HepG2 (cell line): ENCODE measurements around the gene DAPK1. TPM values are rescaled to one million over a fixed set of nuclear protein-coding genes. Genes with fewer than 3 reads are reported as not detected.

ENCODE experiments used
- ATAC-seq: fragments of 200-7000 bp; cut with Tn5 transposase; 3 replicates; pipeline ENCODE4 v1.9.1; 2020; ENCODE audit warnings: mild to moderate bottlenecking, moderate library complexity
- BruUV-seq: library from RNA; stranded (reverse); fragments of 400-500 nt; replicated peaks from 2 replicates; lab custom pipeline; 2021; lab: Mats Ljungman, UMichigan
- CTCF ChIA-PET: fragments of 300-600 bp; formaldehyde crosslinking; extraction: SDS; loops from one replicate; lab custom pipeline; 2021; ENCODE audit warnings: low total read pairs, inconsistent platforms, low intra/inter-chr PET ratio; lab: Yijun Ruan, JAX
- POLR2A ChIA-PET: fragments of 350-600 bp; sonication (Branson Sonifier 250); formaldehyde crosslinking; loops from one replicate; lab custom pipeline; 2020; ENCODE audit warnings: antibody characterized with exemption, inconsistent platforms; lab: Yijun Ruan, JAX
- DNase-seq: peaks from one replicate; pipeline ENCODE4 v3.0.0-alpha.2; 2015; ENCODE audit warnings: low spot score
- FAIRE-seq: peaks from 3 replicates; lab custom pipeline; 2011; peaks lifted over from hg19 to GRCh38; lab: Jason Lieb, UNC
- H2AFZ ChIP-seq: one replicate; pipeline ENCODE4 v1.6.1; 2011; ENCODE audit warnings: low read length, inconsistent platforms
- H3K27ac ChIP-seq: fragments of 300-600 bp; 3 replicates; pipeline ENCODE4 v1.8.0; 2011; ENCODE audit warnings: mixed run types, mild to moderate bottlenecking, mixed read lengths, low read length, inconsistent platforms; ENCODE audit not compliant: insufficient read depth; ENCODE audit errors: extremely low read length
- H3K27me3 ChIP-seq, 2 experiments: fragments of 200-600 bp in 1 of 2; 2 replicates in 1 of 2; 3 replicates in 1 of 2; pipeline versions ENCODE4 v1.6.0 to v1.8.0; 2011; ENCODE audit warnings: low read length in 2 of 2, mild to moderate bottlenecking in 2 of 2, moderate library complexity in 2 of 2, inconsistent platforms in 1 of 2; ENCODE audit not compliant: insufficient read depth in 2 of 2, control insufficient read depth in 1 of 2
- H3K36me3 ChIP-seq, 2 experiments: fragments of 200-600 bp in 1 of 2; replicated peaks in 1 of 2; 2 replicates in 1 of 2; 3 replicates in 1 of 2; pipeline versions ENCODE4 v1.5.1 to v1.8.0; 2011; ENCODE audit warnings: low read length in 2 of 2, inconsistent platforms in 1 of 2; ENCODE audit not compliant: insufficient read depth in 2 of 2, control insufficient read depth in 1 of 2
- H3K4me1 ChIP-seq: 2 replicates; pipeline ENCODE4 v1.5.1; 2012; ENCODE audit warnings: low read length, inconsistent platforms; ENCODE audit not compliant: insufficient read depth
- H3K4me2 ChIP-seq: 2 replicates; pipeline ENCODE4 v1.6.0; 2011; ENCODE audit warnings: low read depth, low read length, inconsistent platforms
- H3K4me3 ChIP-seq, 3 experiments: fragments of 200-600 bp in 1 of 3; sonication (generic), shearing (Covaris generic) in 1 of 3; replicated peaks in 1 of 3; 2 replicates each; pipeline ENCODE4 v1.5.1; 2011 to 2016; ENCODE audit warnings: low read length in 3 of 3, inconsistent platforms in 2 of 3, low read depth in 2 of 3, mild to moderate bottlenecking in 2 of 3, control low read depth in 1 of 3, mixed read lengths in 1 of 3; ENCODE audit not compliant: insufficient read depth in 1 of 3
- H3K79me2 ChIP-seq: one replicate; pipeline ENCODE4 v1.6.1; 2011; ENCODE audit warnings: low read length, inconsistent platforms; ENCODE audit not compliant: insufficient read depth
- H3K9ac ChIP-seq: 2 replicates; pipeline ENCODE4 v1.6.0; 2011; ENCODE audit warnings: mild to moderate bottlenecking, low read depth, low read length, inconsistent platforms; ENCODE audit not compliant: insufficient read depth
- H3K9me3 ChIP-seq: 2 replicates; pipeline ENCODE4 v1.5.1; 2012; ENCODE audit warnings: mild to moderate bottlenecking, low read length
- H4K20me1 ChIP-seq: 2 replicates; pipeline ENCODE4 v1.6.0; 2011; ENCODE audit warnings: inconsistent platforms, mild to moderate bottlenecking, low read length, moderate library complexity; ENCODE audit not compliant: insufficient read depth
- ZNF629 ChIP-seq: sonication (generic); formaldehyde crosslinking; conservative IDR thresholded peaks from 2 replicates; pipeline ENCODE4 v1.5.0; 2020; ENCODE audit warnings: missing genetic modification reagents
- WGBS: methylation state at CpG from one replicate; pipeline ENCODE4 v1.1.6; 2017; ENCODE audit warnings: low lambda C conversion rate; 5-methylcytosine and 5-hydroxymethylcytosine counted together
- in situ Hi-C: cut with HindIII; loops from 2 replicates; pipeline ENCODE4 v1.10.0; 2017; ENCODE audit warnings: low pct_unique_long_range_greater_than_20kb; ENCODE audit not compliant: extremely low pct_ligation_motif_present
- intact Hi-C: fragments of 100-400 bp; cut with micrococcal nuclease; formaldehyde crosslinking; loops from one replicate; pipeline ENCODE4 v1.10.0; 2022; ENCODE audit not compliant: unreplicated experiment
- polyA plus RNA-seq, 8 experiments: library from polyadenylated mRNA; depleted of rRNA in 3 of 8; stranded (reverse) in 7 of 8; unstranded in 1 of 8; fragments of >200 nt; fragmentation: Illumina TruSeq in 4 of 8; extraction: Trizol in 4 of 8; gene quantifications; 2 replicates each; pipeline versions ENCODE4 v1.2.1 to v1.2.3, GENCODE V29; 2011 to 2016; ENCODE audit warnings: low read depth in 4 of 8, missing spikeins in 1 of 8, mixed read lengths in 1 of 8; ENCODE audit not compliant: insufficient read depth in 1 of 8
- total RNA-seq, 5 experiments: library from RNA; depleted of rRNA; stranded (reverse); fragments of >200 nt; fragmentation: Illumina TruSeq; extraction: Trizol; gene quantifications; 2 replicates each; pipeline ENCODE4 v1.2.3, GENCODE V29; 2016; ENCODE audit warnings: low read depth in 1 of 5
- TF ChIP-seq, protein P1 (sequence below): sonication (generic); formaldehyde crosslinking; IDR thresholded peaks from 2 replicates; pipeline ENCODE4 v1.5.1; 2020; ENCODE audit warnings: mild to moderate bottlenecking, missing genetic modification reagents, moderate library complexity
- TF ChIP-seq, protein P2 (sequence below): sonication (generic); formaldehyde crosslinking; IDR thresholded peaks from 2 replicates; pipeline ENCODE4 v1.5.1; 2020; ENCODE audit warnings: mild to moderate bottlenecking, moderate library complexity, missing genetic modification reagents

The DAPK1 gene
- total and polyA plus RNA-seq, 2 of the 13 experiments (the other 11 are each of a cell fraction or from before 2014, with no cell fraction given): 35.7 to 35.9 TPM

DNA sequence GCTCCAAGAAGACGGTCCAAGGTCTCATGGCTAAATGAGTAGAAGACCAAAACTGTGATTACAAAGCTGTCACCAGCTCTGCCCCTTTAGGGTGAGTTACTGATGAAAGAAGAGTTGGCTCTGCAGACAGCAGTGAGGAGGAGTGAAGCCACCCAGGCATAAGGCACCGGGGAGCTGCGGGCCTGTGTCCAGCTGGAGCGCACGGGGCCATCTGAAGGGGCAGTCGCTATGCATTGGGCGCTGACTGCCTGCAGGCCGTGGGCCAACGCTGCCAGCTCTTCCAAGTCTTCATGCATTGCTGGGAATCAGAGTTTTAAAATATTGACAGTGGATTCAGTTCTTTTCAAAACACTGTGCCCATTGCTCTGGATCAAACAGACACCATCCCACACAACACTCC is 70.3 kb downstream of the DAPK1 start:
- DNase-seq (no peak), ATAC-seq (no peak), FAIRE-seq (no peak)
- no peak overlapping the region for H3K4me3 ChIP-seq
- no peak overlapping the region for H2AFZ ChIP-seq
- peak overlapping the region; percentile 98 for H3K27ac ChIP-seq
- H3K4me2 ChIP-seq: no peak overlapping the region
- TF ChIP-seq, protein P1, sequence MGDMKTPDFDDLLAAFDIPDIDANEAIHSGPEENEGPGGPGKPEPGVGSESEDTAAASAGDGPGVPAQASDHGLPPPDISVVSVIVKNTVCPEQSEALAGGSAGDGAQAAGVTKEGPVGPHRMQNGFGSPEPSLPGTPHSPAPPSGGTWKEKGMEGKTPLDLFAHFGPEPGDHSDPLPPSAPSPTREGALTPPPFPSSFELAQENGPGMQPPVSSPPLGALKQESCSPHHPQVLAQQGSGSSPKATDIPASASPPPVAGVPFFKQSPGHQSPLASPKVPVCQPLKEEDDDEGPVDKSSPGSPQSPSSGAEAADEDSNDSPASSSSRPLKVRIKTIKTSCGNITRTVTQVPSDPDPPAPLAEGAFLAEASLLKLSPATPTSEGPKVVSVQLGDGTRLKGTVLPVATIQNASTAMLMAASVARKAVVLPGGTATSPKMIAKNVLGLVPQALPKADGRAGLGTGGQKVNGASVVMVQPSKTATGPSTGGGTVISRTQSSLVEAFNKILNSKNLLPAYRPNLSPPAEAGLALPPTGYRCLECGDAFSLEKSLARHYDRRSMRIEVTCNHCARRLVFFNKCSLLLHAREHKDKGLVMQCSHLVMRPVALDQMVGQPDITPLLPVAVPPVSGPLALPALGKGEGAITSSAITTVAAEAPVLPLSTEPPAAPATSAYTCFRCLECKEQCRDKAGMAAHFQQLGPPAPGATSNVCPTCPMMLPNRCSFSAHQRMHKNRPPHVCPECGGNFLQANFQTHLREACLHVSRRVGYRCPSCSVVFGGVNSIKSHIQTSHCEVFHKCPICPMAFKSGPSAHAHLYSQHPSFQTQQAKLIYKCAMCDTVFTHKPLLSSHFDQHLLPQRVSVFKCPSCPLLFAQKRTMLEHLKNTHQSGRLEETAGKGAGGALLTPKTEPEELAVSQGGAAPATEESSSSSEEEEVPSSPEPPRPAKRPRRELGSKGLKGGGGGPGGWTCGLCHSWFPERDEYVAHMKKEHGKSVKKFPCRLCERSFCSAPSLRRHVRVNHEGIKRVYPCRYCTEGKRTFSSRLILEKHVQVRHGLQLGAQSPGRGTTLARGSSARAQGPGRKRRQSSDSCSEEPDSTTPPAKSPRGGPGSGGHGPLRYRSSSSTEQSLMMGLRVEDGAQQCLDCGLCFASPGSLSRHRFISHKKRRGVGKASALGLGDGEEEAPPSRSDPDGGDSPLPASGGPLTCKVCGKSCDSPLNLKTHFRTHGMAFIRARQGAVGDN (CRISPR knock-in tag): peak; percentile 37
- TF ChIP-seq ZNF629 (CRISPR knock-in tag): peak; percentile 62
- TF ChIP-seq, protein P2, sequence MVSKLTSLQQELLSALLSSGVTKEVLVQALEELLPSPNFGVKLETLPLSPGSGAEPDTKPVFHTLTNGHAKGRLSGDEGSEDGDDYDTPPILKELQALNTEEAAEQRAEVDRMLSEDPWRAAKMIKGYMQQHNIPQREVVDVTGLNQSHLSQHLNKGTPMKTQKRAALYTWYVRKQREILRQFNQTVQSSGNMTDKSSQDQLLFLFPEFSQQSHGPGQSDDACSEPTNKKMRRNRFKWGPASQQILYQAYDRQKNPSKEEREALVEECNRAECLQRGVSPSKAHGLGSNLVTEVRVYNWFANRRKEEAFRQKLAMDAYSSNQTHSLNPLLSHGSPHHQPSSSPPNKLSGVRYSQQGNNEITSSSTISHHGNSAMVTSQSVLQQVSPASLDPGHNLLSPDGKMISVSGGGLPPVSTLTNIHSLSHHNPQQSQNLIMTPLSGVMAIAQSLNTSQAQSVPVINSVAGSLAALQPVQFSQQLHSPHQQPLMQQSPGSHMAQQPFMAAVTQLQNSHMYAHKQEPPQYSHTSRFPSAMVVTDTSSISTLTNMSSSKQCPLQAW: no peak
- ChIA-PET POLR2A (interaction anchor here (1.1 to 4.7 kb wide), 3 partner anchors 10 to 46 kb away, joined by 3 to 111 read pairs (median 21); no protein-coding TSS in a partner anchor), CTCF (no interaction called here)
- WGBS: 93% methylated on average over 3 of the region's 9 CpGs
- H3K9me3 ChIP-seq: no peaks in the 10 kb centered on the region
- H3K27me3 ChIP-seq: no peaks in the 10 kb centered on the region
- H3K36me3 ChIP-seq: no peaks in the 10 kb centered on the region; a peak in 1 of 5 replicates
- in situ Hi-C loops (no loop called here), intact Hi-C loops (no loop called here)
- BruUV-seq: no TSS peak
- H3K79me2 ChIP-seq: peaks cover 11% of the 10 kb centered on the region
- no peaks in the 10 kb centered on the region for H4K20me1 ChIP-seq
- H3K9ac ChIP-seq: no peak overlapping the region
- H3K4me1 ChIP-seq: peaks cover 74% of the 10 kb centered on the region
